ENCODE measurements around the gene ZNF215.
"Not testable (repeated sequence)": the region's sequence is repeated elsewhere in the genome, so short reads cannot be mapped to it uniquely, and the experiment has no call there.

Gene ZNF215

DNA sequence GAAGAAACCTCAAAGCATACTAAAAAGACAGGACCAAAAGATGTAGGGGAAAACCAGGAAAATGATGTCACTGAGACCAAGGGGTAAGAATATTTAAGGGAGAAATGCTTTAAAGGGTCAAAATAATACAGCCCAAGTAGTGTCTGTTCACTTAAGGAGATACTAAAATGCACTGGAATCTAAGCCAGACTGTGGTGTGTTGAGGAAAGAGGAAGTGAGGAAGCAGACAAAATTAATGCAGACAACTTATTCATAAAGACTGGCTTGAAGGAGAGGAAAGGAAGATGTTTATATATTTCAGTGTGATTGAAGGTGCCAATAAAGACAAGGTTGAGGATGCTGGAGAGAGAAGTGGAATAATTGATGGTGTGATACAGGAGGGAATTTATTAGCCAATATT is 15.7 kb downstream of the ZNF215 start:
- DNase-seq (ENCODE audit: low read depth in 2 of 2), result no peak

DNA sequence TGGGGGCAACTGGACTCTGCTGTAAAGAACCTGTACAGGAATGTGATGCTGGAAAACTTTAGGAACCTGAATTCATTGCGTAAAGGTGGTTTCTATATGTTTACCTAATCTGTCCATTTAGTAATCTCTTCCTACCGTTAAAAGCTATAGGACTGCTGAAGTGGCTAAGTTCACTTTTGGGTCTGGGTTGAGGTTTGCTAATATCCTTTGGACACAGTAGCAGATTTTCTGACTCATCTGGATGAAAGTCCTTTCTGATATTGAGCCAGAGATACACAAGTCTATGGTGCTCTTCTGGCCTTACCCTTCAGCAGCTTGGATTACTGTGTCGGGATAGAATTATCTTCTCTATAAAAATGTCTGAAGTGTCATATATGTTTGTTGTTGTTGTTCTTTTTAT is 16.9 kb downstream of the ZNF215 start:
- DNase-seq (ENCODE audit: low read depth in 2 of 2), result no peak

DNA sequence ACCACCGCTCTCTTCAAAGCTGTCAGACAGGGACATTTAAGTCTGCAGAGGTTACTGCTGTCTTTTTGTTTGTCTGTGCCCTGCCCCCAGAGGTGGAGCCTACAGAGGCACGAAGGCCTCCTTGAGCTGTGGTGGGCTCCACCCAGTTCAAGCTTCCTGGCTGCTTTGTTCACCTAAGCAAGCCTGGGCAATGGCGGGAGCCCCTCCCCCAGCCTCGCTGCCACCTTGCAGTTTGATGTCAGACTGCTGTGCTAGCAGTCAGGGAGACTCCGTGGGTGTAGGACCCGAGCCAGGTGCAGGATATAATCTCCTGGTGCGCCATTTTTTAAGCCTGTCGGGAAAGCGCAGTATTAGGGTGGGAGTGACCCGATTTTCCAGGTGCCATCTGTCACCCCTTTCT is 28.0 kb downstream of the ZNF215 start:
- DNase-seq (ENCODE audit: low read depth in 2 of 2), result not testable (repeated sequence)

DNA sequence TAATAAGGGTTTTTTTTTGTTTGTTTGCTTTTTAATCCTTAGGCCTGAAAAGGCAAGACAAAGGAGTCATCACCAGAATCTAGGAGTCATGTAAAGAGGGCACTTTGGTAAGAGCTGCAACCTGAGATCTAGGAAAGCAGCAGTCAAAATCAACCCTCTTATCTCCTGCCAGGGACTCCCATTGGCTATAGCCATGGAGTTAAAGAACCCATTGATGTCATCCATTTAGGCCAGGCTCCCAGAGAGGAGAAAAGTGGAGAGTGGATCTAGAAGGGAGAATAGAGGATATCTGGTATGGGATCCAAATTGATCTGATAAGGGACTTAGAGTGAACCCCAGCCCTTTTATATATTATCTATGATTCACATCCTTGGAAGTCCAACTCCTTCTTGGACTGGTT is 35.9 kb downstream of the ZNF215 start:
- DNase-seq (ENCODE audit: low read depth in 2 of 2), result no peak

DNA sequence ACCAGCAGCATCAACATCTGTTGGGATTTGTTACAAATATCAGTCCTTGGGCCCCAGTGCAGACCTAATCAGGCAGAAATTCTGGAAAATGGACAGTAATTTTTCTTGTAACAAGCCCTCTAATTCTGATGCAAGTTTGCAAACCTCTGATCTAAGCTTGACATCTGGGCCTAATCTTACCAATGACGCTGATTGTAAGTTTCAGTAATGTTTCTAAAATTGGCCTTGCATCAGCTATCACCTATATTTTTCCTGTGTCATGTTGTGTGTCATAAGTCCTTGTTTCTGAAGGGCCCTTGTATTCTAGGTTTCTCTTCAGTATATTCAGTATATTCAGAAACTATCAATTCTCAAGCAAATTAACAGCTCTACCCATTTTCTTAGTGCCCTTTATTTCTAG is 36.4 kb downstream of the ZNF215 start:
- no peak for DNase-seq (ENCODE audit: low read depth in 2 of 2)

DNA sequence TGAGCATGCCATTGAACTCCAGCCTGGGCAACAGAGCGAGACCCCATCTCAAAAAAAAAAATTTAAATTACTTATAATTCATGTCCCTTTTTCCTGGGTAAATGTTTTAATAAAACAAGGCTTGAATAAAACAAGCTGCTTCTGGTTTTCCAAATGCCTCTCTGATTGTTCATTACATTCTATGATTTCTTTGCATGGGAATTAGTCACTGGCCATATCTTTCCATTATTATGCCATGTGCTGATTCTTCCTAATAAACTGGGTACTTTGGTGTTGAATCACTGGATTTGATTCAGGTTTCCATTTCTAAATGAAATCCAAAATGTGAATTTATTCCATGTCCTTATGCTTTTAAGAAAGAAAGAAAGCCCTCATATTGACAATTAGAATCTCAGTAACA is 42.6 kb downstream of the ZNF215 start:
- no peak for DNase-seq (ENCODE audit: low read depth in 2 of 2)

DNA sequence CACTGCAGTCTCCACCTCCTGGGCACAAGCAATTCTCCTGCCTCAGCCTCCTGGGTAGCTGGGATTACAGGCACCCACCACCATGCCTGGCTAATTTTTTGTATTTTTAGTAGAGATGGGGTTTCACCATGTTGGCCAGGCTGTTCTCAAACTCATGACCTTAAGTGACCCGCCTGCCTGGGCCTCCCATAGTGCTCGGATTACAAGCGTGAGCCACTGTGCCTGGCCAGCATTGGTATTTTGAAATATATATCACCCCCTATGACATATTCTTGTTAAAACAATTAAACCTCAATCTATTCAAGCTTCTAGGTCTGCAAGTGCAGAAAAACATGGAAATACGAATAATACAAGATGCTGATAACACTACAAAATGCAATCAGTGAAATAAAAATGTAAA is 43.6 kb downstream of the ZNF215 start:
- not testable (repeated sequence) for DNase-seq (ENCODE audit: low read depth in 2 of 2)

DNA sequence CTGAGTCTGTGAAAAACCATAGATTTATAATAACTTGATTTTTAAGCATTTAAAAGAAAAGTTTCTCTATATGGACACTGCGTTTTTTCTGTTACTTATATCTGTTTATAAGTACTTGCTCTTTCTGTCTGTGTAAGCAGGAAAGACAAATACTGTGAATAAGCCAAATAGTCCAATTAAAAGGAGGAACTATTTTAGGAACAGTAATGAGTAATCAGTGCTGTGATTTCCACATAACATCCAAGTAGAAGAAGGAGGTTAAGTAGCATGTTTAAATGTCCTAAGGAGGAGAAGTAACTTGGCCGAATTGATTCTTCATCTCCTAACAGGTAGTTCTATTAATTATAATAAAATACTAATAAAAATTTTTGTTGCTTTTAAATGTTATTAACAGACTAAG is 53.1 kb downstream of the ZNF215 start:
- DNase-seq (ENCODE audit: low read depth in 2 of 2), result no peak

DNA sequence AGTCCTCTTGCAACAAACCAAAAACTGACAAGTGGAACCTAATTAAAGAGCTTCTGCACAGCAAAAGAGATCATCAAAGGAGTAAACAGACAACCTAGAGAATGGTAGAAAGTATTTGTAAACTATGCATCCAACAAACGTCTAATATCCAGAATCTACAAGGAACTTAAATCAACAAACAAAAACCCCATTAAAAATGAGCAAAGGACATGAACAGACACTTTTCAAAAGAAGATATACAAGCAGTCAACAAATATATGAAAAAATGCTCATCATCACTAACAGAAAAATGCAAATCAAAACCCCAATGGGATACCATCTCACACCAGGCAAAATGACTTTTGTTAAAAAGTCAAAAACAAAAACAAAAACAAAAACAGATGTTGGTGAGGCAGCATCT is 60.3 kb downstream of the ZNF215 start:
- no peak for DNase-seq (ENCODE audit: low read depth in 2 of 2)

DNA sequence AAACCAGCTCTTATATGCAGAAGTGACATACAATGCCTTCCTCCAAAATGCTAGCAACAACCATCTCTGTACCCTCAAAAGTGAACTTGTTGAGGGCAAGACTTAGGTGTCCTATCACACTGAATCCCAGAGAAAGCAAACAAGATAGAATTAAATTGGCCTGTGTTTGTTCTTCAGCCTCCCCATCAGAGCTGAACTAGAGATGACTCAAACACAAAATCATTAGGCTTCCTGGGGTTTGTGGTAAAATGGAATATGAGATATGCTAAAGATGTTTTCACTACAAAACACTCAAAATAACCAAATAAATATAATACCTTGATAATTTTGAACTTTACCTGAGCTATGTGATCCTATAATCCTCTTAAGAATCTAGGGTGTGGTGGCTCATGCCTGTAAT is 62.3 kb downstream of the ZNF215 start:
- DNase-seq (ENCODE audit: low read depth in 2 of 2), result no peak

DNA sequence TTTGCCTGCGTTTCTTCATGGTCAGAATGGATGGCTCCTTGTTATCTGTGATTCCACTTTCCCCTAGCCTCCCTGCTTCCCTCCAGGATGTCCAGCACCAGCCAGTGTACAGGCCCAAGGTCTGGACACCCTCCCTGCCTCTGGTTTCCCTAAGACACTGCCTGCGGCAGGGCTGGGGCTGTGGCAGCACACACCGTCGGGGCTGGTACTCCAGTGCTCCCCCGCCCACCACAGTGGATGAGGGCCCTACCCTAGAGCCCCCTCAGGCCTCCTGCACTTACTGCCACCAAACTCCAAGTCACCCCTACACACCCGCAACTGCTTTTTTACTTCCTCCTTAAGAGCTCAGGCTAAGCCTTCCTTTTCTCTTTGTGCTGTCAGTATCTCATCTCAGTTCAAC is 65.0 kb downstream of the ZNF215 start:
- DNase-seq (ENCODE audit: low read depth in 2 of 2), result no peak

DNA sequence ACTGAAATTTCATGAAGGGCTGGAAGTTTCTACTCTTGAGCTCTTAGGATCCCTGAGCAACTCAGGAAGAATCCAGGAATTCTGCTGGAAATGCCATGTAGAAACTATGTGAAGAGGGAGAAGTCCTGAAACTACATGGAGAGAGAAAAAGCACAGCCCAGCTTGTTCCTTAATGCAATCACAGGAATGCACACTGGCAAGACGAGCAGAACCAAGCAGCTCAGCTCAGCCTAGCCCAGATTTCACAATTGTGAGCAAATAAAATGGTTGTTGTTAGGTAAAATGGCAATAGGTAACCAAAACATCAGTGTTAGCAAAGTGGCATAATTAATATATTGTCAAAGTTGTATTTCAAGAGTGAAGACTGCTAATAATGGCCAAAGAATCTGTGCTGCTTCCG is 65.8 kb downstream of the ZNF215 start:
- no peak for DNase-seq (ENCODE audit: low read depth in 2 of 2)

DNA sequence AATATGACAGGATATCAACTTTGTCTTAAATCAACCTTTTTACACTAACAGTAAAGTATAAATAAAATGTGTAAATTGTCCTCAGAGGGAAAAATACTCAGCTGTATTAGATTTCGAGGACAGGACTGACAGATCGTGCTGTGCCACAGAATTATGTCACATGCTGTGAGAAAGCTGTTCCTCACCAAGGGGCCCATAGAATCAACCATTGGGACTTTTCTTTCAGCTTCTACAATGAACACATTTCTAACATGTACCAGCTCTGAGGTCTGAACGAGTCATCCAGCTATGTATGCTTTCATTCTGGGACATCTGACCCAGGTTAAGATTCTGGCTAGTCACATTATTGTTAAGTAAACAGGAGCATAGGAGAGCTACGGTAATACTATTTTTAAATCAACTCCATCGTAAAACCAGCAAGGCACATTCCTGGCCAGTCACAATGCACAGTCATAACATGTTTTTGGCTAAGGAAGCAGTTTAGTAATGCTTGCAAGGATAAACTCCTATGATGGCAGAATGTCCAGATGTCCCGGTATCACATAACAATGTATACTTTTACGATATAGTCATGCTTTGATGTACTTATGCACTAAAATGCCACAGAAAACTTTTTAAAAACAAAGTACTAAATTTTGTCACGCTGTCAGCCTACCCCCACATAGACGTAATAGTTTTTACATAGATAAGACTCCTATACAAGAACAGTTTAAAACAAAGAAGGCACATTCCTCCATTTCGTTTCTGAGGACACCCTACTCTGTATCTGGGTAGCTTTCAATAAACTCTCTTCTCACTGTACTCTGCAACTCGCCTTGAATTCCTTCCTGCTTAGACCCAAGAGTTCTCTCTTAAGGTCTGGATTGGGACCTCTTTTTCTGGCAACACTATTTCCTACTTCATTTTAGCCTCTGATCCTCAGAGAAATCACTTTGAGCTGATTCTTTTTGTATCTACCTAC is 66.5 kb downstream of the ZNF215 start:
- no peak for DNase-seq (ENCODE audit: low read depth in 2 of 2)

DNA sequence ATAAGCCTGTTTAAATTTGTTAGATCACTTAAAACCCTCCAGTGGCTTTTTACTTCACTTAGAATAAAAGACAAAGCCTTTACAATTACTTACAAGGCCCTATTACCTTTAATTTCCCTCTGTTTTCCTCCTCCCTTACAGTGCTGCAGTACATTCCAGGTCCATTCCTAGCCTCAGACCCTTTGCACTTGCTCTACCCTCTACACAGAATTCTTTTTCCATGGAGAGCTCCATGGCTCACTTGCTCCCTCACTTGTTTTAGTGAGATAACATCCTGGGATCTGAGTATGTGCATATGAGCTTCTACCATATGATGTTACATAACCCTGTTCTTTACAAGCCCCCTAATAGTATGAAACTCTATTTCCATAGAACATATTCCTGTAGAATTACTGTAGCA is 69.5 kb downstream of the ZNF215 start:
- no peak for DNase-seq (ENCODE audit: low read depth in 2 of 2)

DNA sequence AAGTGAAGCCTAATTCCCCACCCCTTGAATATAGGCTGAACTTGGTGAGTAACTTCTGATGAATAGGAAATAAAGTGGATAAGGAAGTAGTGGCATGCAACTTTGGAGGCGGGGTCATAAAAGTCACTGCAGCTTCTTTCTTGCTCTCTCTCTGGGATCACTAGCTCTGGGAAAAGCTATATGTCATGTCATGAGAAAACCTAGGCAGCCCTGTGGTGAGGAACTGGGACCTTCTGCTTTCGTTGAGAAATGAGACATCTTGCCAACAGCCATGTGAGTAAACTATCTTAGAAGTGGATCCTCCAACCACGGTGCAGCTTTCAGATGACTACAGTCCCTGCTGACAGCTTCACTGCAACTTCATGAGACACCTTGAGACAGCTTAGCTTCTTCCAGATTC is 78.3 kb downstream of the ZNF215 start:
- no peak for DNase-seq (ENCODE audit: low read depth in 2 of 2)

All from stimulated activated CD4-positive, alpha-beta T cell treated with anti-CD3 and anti-CD28 coated beads, Interleukin-4, amount 100 ng/mL, for 48 hours (primary cell).